Measurements from ENCODE around the gene BPHL.
"Not testable (repeated sequence)": the region's sequence is repeated elsewhere in the genome, so short reads cannot be mapped to it uniquely, and the experiment has no call there.

DNA sequence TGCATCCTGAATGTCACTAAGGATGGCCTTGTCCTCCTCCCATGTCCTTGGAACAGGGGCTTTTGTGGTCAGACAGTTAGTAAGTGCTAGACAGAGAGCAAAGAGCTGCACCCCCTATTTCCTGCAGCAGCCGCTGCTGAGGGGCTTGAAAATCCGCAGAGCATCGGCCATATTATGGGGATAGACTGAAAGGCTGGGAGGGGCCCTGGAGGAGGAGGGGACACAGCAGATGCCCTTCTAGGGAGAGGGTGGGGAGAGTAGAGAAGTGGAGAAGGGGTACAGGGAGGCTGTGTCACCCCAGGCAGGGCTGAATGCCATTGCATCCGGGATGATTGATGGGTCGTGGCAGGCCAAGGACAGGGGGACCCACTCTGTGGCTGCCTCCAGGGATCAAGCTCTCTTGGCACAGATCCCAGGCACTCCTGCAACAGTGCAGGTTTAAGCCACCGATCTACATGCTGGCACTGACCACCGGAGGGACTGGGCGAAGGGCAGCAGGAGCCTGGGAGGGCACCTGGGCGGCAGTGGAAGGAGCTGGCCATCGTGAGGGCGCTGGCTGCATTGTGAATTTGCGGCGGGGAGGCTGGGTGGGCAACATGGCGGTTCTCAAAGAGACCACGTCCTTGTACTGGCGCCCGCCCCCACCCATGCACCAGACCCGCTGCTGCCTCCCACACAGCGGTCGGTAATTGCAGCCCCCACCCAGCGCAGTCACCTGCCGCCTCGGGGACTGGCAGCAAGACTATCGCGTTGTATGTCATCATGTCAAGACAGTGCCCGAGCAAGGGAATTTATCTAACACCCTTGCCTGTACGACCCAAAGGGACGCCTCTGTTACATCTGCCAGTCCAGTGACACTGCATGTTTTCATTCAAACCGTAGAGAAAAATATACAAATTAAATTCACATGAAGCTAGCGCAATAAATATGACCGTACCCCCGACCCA is 37.9 kb downstream of the BPHL start:
- TF ChIP-seq, protein P1, sequence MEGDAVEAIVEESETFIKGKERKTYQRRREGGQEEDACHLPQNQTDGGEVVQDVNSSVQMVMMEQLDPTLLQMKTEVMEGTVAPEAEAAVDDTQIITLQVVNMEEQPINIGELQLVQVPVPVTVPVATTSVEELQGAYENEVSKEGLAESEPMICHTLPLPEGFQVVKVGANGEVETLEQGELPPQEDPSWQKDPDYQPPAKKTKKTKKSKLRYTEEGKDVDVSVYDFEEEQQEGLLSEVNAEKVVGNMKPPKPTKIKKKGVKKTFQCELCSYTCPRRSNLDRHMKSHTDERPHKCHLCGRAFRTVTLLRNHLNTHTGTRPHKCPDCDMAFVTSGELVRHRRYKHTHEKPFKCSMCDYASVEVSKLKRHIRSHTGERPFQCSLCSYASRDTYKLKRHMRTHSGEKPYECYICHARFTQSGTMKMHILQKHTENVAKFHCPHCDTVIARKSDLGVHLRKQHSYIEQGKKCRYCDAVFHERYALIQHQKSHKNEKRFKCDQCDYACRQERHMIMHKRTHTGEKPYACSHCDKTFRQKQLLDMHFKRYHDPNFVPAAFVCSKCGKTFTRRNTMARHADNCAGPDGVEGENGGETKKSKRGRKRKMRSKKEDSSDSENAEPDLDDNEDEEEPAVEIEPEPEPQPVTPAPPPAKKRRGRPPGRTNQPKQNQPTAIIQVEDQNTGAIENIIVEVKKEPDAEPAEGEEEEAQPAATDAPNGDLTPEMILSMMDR (IDR thresholded peaks at IDR 0.05) = not testable (repeated sequence)
- TF ChIP-seq, protein P2, sequence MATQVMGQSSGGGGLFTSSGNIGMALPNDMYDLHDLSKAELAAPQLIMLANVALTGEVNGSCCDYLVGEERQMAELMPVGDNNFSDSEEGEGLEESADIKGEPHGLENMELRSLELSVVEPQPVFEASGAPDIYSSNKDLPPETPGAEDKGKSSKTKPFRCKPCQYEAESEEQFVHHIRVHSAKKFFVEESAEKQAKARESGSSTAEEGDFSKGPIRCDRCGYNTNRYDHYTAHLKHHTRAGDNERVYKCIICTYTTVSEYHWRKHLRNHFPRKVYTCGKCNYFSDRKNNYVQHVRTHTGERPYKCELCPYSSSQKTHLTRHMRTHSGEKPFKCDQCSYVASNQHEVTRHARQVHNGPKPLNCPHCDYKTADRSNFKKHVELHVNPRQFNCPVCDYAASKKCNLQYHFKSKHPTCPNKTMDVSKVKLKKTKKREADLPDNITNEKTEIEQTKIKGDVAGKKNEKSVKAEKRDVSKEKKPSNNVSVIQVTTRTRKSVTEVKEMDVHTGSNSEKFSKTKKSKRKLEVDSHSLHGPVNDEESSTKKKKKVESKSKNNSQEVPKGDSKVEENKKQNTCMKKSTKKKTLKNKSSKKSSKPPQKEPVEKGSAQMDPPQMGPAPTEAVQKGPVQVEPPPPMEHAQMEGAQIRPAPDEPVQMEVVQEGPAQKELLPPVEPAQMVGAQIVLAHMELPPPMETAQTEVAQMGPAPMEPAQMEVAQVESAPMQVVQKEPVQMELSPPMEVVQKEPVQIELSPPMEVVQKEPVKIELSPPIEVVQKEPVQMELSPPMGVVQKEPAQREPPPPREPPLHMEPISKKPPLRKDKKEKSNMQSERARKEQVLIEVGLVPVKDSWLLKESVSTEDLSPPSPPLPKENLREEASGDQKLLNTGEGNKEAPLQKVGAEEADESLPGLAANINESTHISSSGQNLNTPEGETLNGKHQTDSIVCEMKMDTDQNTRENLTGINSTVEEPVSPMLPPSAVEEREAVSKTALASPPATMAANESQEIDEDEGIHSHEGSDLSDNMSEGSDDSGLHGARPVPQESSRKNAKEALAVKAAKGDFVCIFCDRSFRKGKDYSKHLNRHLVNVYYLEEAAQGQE (IDR thresholded peaks at IDR 0.05; ENCODE audit: insufficient read depth in 1 of 2, low read depth in 2 of 2, low read length in 1 of 2) = not testable (repeated sequence)
- TF ChIP-seq SIN3A (IDR thresholded peaks at IDR 0.05; ENCODE audit: borderline replicate concordance, insufficient read depth, low read depth, low read length); POLR2AphosphoS5 (IDR thresholded peaks at IDR 0.05; ENCODE audit: low read depth, low read length); TCF7L2 (IDR thresholded peaks at IDR 0.05; ENCODE audit: low read depth, low read length): not testable (repeated sequence)

All from Panc1 (cell line).